CD14-positive monocyte (primary cell): ENCODE results near the gene CDKAL1. TPM values are rescaled to one million over a fixed set of nuclear protein-coding genes. Genes with fewer than 3 reads are reported as not detected.

Experiments used
- DNase-seq, 3 donors: peaks; one replicate each; pipeline ENCODE4 v3.0.0-alpha.2; 2011 to 2022
- H2AFZ ChIP-seq: 2 replicates; pipeline ENCODE4 v1.6.0; 2012; ENCODE audit warnings: mild to moderate bottlenecking, low read depth, low read length, inconsistent platforms; ENCODE audit not compliant: insufficient read depth, poor library complexity, severe bottlenecking
- H3K27ac ChIP-seq, 2 donors: 1 replicate in 1 of 2; 2 replicates in 1 of 2; pipeline ENCODE4 v1.5.1; 2012 to 2013; ENCODE audit warnings: low read length in 2 of 2, control low read depth in 1 of 2, inconsistent platforms in 1 of 2, low read depth in 1 of 2, mild to moderate bottlenecking in 1 of 2
- H3K27me3 ChIP-seq, 2 donors: one replicate each; pipeline versions ENCODE4 v1.6.0 to v1.6.1; 2011 to 2013; ENCODE audit warnings: low read length in 2 of 2; ENCODE audit not compliant: control insufficient read depth in 2 of 2, insufficient read depth in 2 of 2
- H3K36me3 ChIP-seq, 2 donors: replicated peaks in 1 of 2; 1 replicate in 1 of 2; 2 replicates in 1 of 2; pipeline versions ENCODE4 v1.5.1 to v1.6.1; 2012 to 2013; ENCODE audit warnings: low read length in 2 of 2, control low read depth in 1 of 2, inconsistent platforms in 1 of 2, mild to moderate bottlenecking in 1 of 2; ENCODE audit not compliant: insufficient read depth in 2 of 2, control insufficient read depth in 1 of 2
- H3K4me1 ChIP-seq, 2 donors: 1 replicate in 1 of 2; 2 replicates in 1 of 2; pipeline versions ENCODE4 v1.5.1 to v1.6.1; 2012 to 2013; ENCODE audit warnings: low read length in 2 of 2, control low read depth in 1 of 2, inconsistent platforms in 1 of 2, mild to moderate bottlenecking in 1 of 2, moderate library complexity in 1 of 2; ENCODE audit not compliant: insufficient read depth in 2 of 2, control insufficient read depth in 1 of 2
- H3K4me2 ChIP-seq: replicated peaks from 2 replicates; pipeline ENCODE3; 2012; ENCODE audit warnings: low read length, moderate library complexity, mild to moderate bottlenecking; ENCODE audit not compliant: poor library complexity, severe bottlenecking; ENCODE audit errors: extremely low read depth
- H3K4me3 ChIP-seq, 3 experiments: fragments of 200-600 bp in 1 of 3; sonication (generic) in 1 of 3; replicated peaks in 1 of 3; 1 replicate in 2 of 3; 2 replicates in 1 of 3; pipeline ENCODE4 v1.5.1; 2011 to 2013; ENCODE audit warnings: low read length in 3 of 3, mild to moderate bottlenecking in 3 of 3, control low read depth in 2 of 3, low read depth in 2 of 3, inconsistent platforms in 1 of 3, moderate library complexity in 1 of 3
- H3K79me2 ChIP-seq: 2 replicates; pipeline ENCODE4 v1.6.0; 2012; ENCODE audit warnings: mild to moderate bottlenecking, control low read depth, inconsistent platforms, low read length, moderate library complexity; ENCODE audit not compliant: insufficient read depth
- H3K9ac ChIP-seq: 2 replicates; pipeline ENCODE4 v1.6.0; 2017; ENCODE audit warnings: low read length, mild to moderate bottlenecking; ENCODE audit not compliant: insufficient read depth, poor library complexity, severe bottlenecking
- H3K9me3 ChIP-seq, 2 donors: replicated peaks in 1 of 2; 1 replicate in 1 of 2; 2 replicates in 1 of 2; pipeline versions ENCODE4 v1.5.1 to v1.6.1; 2012 to 2013; ENCODE audit warnings: low read length in 2 of 2, control low read depth in 1 of 2; ENCODE audit not compliant: control insufficient read depth in 1 of 2, insufficient read depth in 1 of 2
- H4K20me1 ChIP-seq: 2 replicates; pipeline ENCODE4 v1.6.0; 2012; ENCODE audit warnings: mild to moderate bottlenecking, low read length, control low read depth, moderate library complexity; ENCODE audit not compliant: insufficient read depth
- H3K27ac Mint-ChIP-seq, 7 donors: one replicate each; pipeline ENCODE4 v1.8.0; 2020; ENCODE audit warnings: mild to moderate bottlenecking in 7 of 7, mixed read lengths in 7 of 7, moderate library complexity in 6 of 7, inconsistent platforms in 2 of 7
- H3K27me3 Mint-ChIP-seq, 3 donors: one replicate each; pipeline ENCODE4 v1.8.0; 2021 to 2022; ENCODE audit warnings: low read depth in 3 of 3, mild to moderate bottlenecking in 3 of 3, mixed read lengths in 3 of 3, moderate library complexity in 3 of 3, inconsistent platforms in 1 of 3
- H3K36me3 Mint-ChIP-seq, 2 donors: one replicate each; pipeline ENCODE4 v1.8.0; 2020; ENCODE audit warnings: mixed read lengths in 2 of 2, inconsistent platforms in 1 of 2, mild to moderate bottlenecking in 1 of 2
- H3K4me1 Mint-ChIP-seq: one replicate; pipeline ENCODE4 v1.8.0; 2020; ENCODE audit warnings: mild to moderate bottlenecking, mixed read lengths
- H3K4me3 Mint-ChIP-seq, 2 donors: one replicate each; pipeline ENCODE4 v1.8.0; 2020; ENCODE audit warnings: mild to moderate bottlenecking in 2 of 2, mixed read lengths in 2 of 2, moderate library complexity in 1 of 2
- H3K9me3 Mint-ChIP-seq, 7 donors: one replicate each; pipeline ENCODE4 v1.8.0; 2020 to 2022; ENCODE audit warnings: mixed read lengths in 7 of 7, mild to moderate bottlenecking in 6 of 7, moderate library complexity in 6 of 7, inconsistent platforms in 2 of 7
- WGBS: methylation state at CpG from one replicate; pipeline ENCODE4 v1.1.5; 2013; ENCODE audit warnings: missing lambda C conversion rate; ENCODE audit not compliant: insufficient coverage; 5-methylcytosine and 5-hydroxymethylcytosine counted together
- intact Hi-C, 2 donors: fragments of 100-400 bp; cut with micrococcal nuclease; formaldehyde crosslinking; loops; one replicate each; pipeline versions ENCODE4 v1.15.0 to v1.15.1; 2023
- polyA plus RNA-seq, 3 donors: library from polyadenylated mRNA; depleted of rRNA in 1 of 3; unstranded in 2 of 3; stranded (reverse) in 1 of 3; fragments of 300-500 nt in 2 of 3; fragments of >200 nt in 1 of 3; fragmentation: Illumina TruSeq in 2 of 3; gene quantifications; 1 replicate in 2 of 3; 2 replicates in 1 of 3; pipeline ENCODE4 v1.2.3, GENCODE V29; 2012 to 2021
- TF ChIP-seq, protein P1 (sequence below): fragments of 200-600 bp; IDR thresholded peaks from one replicate; pipeline ENCODE4 v1.8.0; 2022; ENCODE audit warnings: antibody characterized with exemption, mild to moderate bottlenecking

Gene CDKAL1
- polyA plus RNA-seq, 3 donors = 3.2 to 12.4 (median 8.3) TPM

DNA sequence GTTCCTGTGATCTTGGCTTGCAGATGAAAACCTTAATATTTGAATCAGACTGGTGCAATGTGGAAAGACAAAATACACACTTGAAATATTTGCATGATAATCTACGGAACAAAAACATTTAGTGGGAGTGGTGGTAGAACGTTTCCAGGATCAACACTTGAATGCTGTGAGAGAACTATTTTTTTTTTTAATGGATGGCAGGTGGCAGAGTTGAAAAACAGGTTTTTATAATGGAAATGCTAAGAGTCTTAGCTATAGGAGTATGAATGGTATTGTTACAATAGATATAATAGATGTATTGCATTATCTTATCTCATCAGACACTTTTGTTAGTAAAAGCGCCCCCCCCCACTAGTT lies 49.2 kb downstream of the CDKAL1 start:
- H3K36me3 ChIP-seq = peaks cover 1 to 28% of the 10 kb centered on the region in 2 donors
- Mint-ChIP-seq H3K9me3 (no peaks in the 10 kb centered on the region), H3K27ac (no peak overlapping the region), H3K36me3 (peaks cover 28 to 42% of the 10 kb centered on the region in 2 donors), H3K4me3 (no peak overlapping the region), H3K4me1 (no peaks in the 10 kb centered on the region), H3K27me3 (no peaks in the 10 kb centered on the region)
- H3K4me2 ChIP-seq = no peak overlapping the region
- H3K4me1 ChIP-seq = no peaks in the 10 kb centered on the region
- H3K4me3 ChIP-seq = no peak overlapping the region
- H3K9me3 ChIP-seq = no peaks in the 10 kb centered on the region
- TF ChIP-seq, protein P1, sequence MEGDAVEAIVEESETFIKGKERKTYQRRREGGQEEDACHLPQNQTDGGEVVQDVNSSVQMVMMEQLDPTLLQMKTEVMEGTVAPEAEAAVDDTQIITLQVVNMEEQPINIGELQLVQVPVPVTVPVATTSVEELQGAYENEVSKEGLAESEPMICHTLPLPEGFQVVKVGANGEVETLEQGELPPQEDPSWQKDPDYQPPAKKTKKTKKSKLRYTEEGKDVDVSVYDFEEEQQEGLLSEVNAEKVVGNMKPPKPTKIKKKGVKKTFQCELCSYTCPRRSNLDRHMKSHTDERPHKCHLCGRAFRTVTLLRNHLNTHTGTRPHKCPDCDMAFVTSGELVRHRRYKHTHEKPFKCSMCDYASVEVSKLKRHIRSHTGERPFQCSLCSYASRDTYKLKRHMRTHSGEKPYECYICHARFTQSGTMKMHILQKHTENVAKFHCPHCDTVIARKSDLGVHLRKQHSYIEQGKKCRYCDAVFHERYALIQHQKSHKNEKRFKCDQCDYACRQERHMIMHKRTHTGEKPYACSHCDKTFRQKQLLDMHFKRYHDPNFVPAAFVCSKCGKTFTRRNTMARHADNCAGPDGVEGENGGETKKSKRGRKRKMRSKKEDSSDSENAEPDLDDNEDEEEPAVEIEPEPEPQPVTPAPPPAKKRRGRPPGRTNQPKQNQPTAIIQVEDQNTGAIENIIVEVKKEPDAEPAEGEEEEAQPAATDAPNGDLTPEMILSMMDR = no peak
- intact Hi-C loops = no loop called here
- no peaks in the 10 kb centered on the region for H3K79me2 ChIP-seq
- H3K27ac ChIP-seq = no peak overlapping the region
- H4K20me1 ChIP-seq = no peaks in the 10 kb centered on the region
- 100% methylated on average over 1 of the region's 3 CpGs for WGBS
- no peak overlapping the region for H2AFZ ChIP-seq
- no peaks in the 10 kb centered on the region for H3K27me3 ChIP-seq
- DNase-seq = no peak
- no peak overlapping the region for H3K9ac ChIP-seq

DNA sequence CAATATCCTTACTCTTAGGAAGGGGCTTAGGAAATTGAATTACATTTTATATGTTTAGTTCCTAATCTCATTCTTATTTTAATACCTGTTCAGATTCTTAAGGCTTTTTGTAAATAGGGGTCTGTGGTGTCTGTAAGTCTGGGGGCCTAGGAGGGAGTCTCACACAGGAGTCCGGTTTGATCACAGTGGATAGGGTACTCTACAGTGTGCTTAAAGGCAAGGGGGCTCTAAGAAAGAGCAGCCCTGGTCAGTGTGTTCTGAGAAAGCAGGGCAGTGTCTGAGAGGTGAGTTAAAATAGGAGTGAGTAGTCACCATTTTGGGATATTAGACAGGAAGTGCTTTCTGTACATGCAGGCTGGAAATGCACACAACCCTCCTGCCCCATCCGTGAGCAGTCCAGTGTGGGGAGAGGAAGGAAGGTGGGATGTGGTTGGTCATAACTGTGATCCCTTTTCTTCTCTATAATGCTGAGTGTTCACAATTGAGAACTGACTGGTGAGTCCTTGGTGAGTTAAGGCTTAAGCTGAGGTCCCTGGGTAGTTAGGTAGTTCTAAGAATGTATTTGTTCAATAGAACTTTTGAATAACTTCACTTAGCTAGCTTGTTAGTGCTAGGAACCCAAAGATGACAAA lies 50.0 kb downstream of the CDKAL1 start:
- Mint-ChIP-seq H3K27me3 (no peaks in the 10 kb centered on the region), H3K9me3 (no peaks in the 10 kb centered on the region), H3K4me3 (no peak overlapping the region), H3K27ac (peak overlapping the region in 3 of 7 donors; percentile 10 to 18 (median 15)), H3K4me1 (peaks cover 4% of the 10 kb centered on the region), H3K36me3 (peaks cover 22 to 35% of the 10 kb centered on the region in 2 donors)
- no peak for DNase-seq
- Histone ChIP-seq H3K9me3 (no peaks in the 10 kb centered on the region), H2AFZ (no peak overlapping the region), H3K79me2 (no peaks in the 10 kb centered on the region), H3K27me3 (no peaks in the 10 kb centered on the region), H3K27ac (no peak overlapping the region), H3K9ac (no peak overlapping the region), H3K4me3 (no peak overlapping the region), H3K4me1 (no peaks in the 10 kb centered on the region), H3K36me3 (peaks cover 0 to 21% of the 10 kb centered on the region in 2 donors), H3K4me2 (no peak overlapping the region), H4K20me1 (no peaks in the 10 kb centered on the region)
- TF ChIP-seq, protein P1 = no peak
- 100% methylated on average over 1 of the region's 2 CpGs for WGBS
- intact Hi-C loops = no loop called here
